Loucy (cell line): ENCODE measurements around the gene ETNK2.

Experiments used
- H2AFZ ChIP-seq: fragments of 200-600 bp; sonication (generic); 2 replicates; pipeline ENCODE4 v1.6.0; 2016; ENCODE audit warnings: antibody characterized with exemption, mild to moderate bottlenecking, low read length, moderate library complexity
- H3F3A ChIP-seq: fragments of 200-600 bp; 2 replicates; pipeline ENCODE4 v1.6.0; 2016; ENCODE audit warnings: antibody characterized with exemption, low read depth, mild to moderate bottlenecking
- H3K27me3 ChIP-seq: fragments of 200-600 bp; sonication (generic); 2 replicates; pipeline ENCODE4 v1.6.1; 2014; ENCODE audit warnings: low read length, mild to moderate bottlenecking; ENCODE audit not compliant: insufficient read depth, poor library complexity, severe bottlenecking
- H3K36me3 ChIP-seq: fragments of 200-600 bp; sonication (generic); 2 replicates; pipeline ENCODE4 v1.6.1; 2016; ENCODE audit warnings: low read length; ENCODE audit not compliant: insufficient read depth
- H3K4me1 ChIP-seq: fragments of 200-600 bp; sonication (generic); 2 replicates; pipeline ENCODE4 v1.5.1; 2014; ENCODE audit warnings: low read length, mild to moderate bottlenecking; ENCODE audit not compliant: insufficient read depth, poor library complexity, severe bottlenecking
- H3K4me2 ChIP-seq: fragments of 200-600 bp; sonication (generic); 2 replicates; pipeline ENCODE4 v1.6.0; 2014; ENCODE audit warnings: antibody characterized with exemption, low read length, low read depth, mild to moderate bottlenecking; ENCODE audit not compliant: poor library complexity, severe bottlenecking
- H3K4me3 ChIP-seq: fragments of 200-600 bp; sonication (generic); 2 replicates; pipeline ENCODE4 v1.5.1; 2014; ENCODE audit warnings: low read length, mild to moderate bottlenecking, mixed read lengths; ENCODE audit not compliant: poor library complexity, severe bottlenecking
- H3K79me2 ChIP-seq: fragments of 200-600 bp; sonication (generic); 2 replicates; pipeline ENCODE4 v1.6.1; 2014; ENCODE audit warnings: low read length; ENCODE audit not compliant: insufficient read depth
- H3K9ac ChIP-seq: fragments of 200-600 bp; sonication (generic); 2 replicates; pipeline ENCODE4 v1.6.0; 2014; ENCODE audit warnings: mild to moderate bottlenecking, low read depth, low read length, moderate library complexity; ENCODE audit not compliant: poor library complexity, severe bottlenecking
- H3K9me2 ChIP-seq: fragments of 200-600 bp; sonication (generic); replicated peaks from 2 replicates; pipeline ENCODE4 v1.6.1; 2016; ENCODE audit warnings: low read depth, low read length, mixed read lengths
- H3K9me3 ChIP-seq: fragments of 200-600 bp; sonication (generic); 2 replicates; pipeline ENCODE4 v1.6.1; 2014; ENCODE audit warnings: mild to moderate bottlenecking, antibody characterized with exemption, low read length, low read depth; ENCODE audit not compliant: insufficient read depth
- H4K20me1 ChIP-seq: fragments of 200-600 bp; sonication (generic); 2 replicates; pipeline ENCODE4 v1.6.0; 2014; ENCODE audit warnings: antibody characterized with exemption, low read length, mild to moderate bottlenecking; ENCODE audit not compliant: insufficient read depth, poor library complexity, severe bottlenecking
- EZH2phosphoT487 ChIP-seq: fragments of 200-600 bp; IDR thresholded peaks from 2 replicates; pipeline ENCODE4 v1.6.1; 2018; ENCODE audit warnings: antibody characterized with exemption, mild to moderate bottlenecking, moderate library complexity, borderline replicate concordance
- TF ChIP-seq, protein P1 (sequence below): fragments of 200-600 bp; sonication (generic); conservative IDR thresholded peaks from 2 replicates; pipeline ENCODE4 v1.5.1; 2014; ENCODE audit warnings: mild to moderate bottlenecking, antibody characterized with exemption, low read length

The ETNK2 gene

DNA sequence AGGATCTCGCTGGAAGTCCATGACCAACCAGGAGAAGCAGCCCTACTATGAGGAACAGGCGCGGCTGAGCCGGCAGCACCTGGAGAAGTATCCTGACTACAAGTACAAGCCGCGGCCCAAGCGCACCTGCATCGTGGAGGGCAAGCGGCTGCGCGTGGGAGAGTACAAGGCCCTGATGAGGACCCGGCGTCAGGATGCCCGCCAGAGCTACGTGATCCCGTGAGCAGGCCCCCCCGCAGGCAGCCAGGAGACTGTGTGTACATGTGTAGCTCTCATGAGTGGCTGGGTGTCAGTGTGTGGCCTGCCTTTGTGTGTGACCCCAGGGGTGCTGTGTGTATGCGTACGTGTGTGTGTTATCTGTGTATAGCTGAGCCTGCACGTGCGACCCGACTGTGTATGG lies 27.2 kb downstream of the ETNK2 start:
- Histone ChIP-seq H3K79me2 (no peaks in the 10 kb centered on the region), H3K9me3 (no peaks in the 10 kb centered on the region), H3K4me2 (no peak overlapping the region), H2AFZ (no peak overlapping the region), H3K27me3 (no peaks in the 10 kb centered on the region), H3K9ac (no peak overlapping the region), H3K4me1 (peaks cover 13% of the 10 kb centered on the region), H4K20me1 (no peaks in the 10 kb centered on the region), H3F3A (no peaks in the 10 kb centered on the region), H3K9me2 (no peaks in the 10 kb centered on the region), H3K4me3 (no peak overlapping the region), H3K36me3 (no peaks in the 10 kb centered on the region)
- TF ChIP-seq, protein P1, sequence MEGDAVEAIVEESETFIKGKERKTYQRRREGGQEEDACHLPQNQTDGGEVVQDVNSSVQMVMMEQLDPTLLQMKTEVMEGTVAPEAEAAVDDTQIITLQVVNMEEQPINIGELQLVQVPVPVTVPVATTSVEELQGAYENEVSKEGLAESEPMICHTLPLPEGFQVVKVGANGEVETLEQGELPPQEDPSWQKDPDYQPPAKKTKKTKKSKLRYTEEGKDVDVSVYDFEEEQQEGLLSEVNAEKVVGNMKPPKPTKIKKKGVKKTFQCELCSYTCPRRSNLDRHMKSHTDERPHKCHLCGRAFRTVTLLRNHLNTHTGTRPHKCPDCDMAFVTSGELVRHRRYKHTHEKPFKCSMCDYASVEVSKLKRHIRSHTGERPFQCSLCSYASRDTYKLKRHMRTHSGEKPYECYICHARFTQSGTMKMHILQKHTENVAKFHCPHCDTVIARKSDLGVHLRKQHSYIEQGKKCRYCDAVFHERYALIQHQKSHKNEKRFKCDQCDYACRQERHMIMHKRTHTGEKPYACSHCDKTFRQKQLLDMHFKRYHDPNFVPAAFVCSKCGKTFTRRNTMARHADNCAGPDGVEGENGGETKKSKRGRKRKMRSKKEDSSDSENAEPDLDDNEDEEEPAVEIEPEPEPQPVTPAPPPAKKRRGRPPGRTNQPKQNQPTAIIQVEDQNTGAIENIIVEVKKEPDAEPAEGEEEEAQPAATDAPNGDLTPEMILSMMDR, result no peak
- no peak for TF ChIP-seq EZH2phosphoT487

DNA sequence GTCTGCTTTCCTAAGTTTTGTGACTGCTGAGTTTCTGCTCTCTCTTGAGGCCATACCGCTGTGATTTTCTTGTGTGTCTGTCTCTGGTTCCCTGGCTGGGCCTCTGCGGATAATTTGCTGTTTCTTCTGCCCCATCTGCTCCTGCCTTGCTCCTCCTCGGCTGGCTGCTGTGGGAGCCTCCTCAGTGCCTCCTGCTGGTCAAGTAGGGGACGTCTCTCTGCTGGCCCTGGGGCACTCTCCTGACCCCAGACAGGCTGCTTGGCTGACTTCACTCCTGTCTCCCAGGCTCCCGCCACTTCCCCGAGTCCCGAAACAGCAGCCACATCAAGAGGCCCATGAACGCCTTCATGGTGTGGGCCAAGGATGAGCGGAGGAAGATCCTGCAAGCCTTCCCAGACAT lies 28.5 kb downstream of the ETNK2 start:
- no peaks in the 10 kb centered on the region for H3K9me3 ChIP-seq
- no peak overlapping the region for H3K4me3 ChIP-seq
- no peaks in the 10 kb centered on the region for H3K27me3 ChIP-seq
- TF ChIP-seq, protein P1, result peak; percentile 76
- no peak for TF ChIP-seq EZH2phosphoT487
- no peaks in the 10 kb centered on the region for H3K36me3 ChIP-seq
- no peaks in the 10 kb centered on the region for H3K79me2 ChIP-seq
- H4K20me1 ChIP-seq, result no peaks in the 10 kb centered on the region
- peaks cover 5% of the 10 kb centered on the region for H3K4me1 ChIP-seq
- no peaks in the 10 kb centered on the region for H3F3A ChIP-seq
- H3K9ac ChIP-seq, result no peak overlapping the region
- no peak overlapping the region for H3K4me2 ChIP-seq
- H3K9me2 ChIP-seq, result no peaks in the 10 kb centered on the region
- no peak overlapping the region for H2AFZ ChIP-seq

DNA sequence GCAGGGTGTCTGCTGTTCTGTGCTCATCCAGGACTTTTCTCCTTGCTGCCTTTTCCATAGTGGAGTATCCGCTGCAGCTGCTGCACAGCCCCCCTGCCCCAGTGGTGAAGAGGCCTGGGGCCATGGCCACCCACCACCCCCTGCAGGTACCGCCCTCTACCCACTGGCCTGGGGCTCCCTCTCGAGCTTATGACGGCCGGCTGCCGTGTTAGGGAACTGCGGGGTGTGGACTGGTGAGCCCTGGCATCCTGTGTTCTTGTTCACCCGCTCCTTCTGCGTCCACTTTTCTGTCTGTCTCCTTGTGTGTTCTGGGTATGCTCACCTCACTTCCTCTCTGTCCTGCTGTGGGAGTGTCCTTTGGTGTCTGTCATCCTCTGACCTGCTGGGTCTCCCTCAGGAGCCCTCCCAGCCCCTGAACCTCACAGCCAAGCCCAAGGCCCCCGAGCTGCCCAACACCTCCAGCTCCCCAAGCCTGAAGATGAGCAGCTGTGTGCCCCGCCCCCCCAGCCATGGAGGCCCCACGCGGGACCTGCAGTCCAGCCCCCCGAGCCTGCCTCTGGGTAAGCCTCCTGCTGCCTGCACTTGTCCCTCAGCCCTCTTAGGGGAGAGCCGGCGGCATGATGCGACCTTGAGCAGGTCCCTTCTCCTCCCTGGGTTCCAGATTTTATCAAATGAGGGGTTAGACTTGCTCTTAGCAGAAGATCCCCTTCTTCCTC lies 29.8 kb downstream of the ETNK2 start:
- Histone ChIP-seq H3K9me3 (no peaks in the 10 kb centered on the region), H3K4me2 (no peak overlapping the region), H3K9ac (no peak overlapping the region), H2AFZ (no peak overlapping the region), H3K4me1 (peaks cover 6% of the 10 kb centered on the region), H3K27me3 (no peaks in the 10 kb centered on the region), H3F3A (no peaks in the 10 kb centered on the region), H3K4me3 (no peak overlapping the region), H3K9me2 (no peaks in the 10 kb centered on the region), H4K20me1 (no peaks in the 10 kb centered on the region), H3K36me3 (no peaks in the 10 kb centered on the region), H3K79me2 (no peaks in the 10 kb centered on the region)
- TF ChIP-seq EZH2phosphoT487, result no peak

DNA sequence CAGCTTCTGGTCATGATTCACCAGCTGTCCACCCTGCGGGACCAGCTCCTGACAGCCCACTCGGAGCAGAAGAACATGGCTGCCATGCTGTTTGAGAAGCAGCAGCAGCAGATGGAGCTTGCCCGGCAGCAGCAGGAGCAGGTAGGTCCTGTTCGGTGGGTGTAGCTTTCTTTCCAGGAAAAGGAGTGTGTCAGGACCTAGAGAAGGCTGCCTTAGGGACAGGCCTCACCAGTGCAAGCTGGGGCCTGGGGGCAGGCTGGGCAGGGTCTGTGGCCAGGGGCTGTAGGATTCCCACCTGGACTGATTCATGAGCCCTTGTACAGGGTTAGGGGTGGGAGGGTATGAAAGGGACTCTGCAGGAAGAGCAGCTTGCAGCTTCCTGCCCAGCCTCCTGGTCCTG lies 35.3 kb downstream of the ETNK2 start:
- H3K4me2 ChIP-seq, result no peak overlapping the region
- H4K20me1 ChIP-seq, result no peaks in the 10 kb centered on the region
- no peak for TF ChIP-seq EZH2phosphoT487
- TF ChIP-seq, protein P1, result no peak

More for the DNA sequence above, 35.3 kb downstream of the ETNK2 start:
- Histone ChIP-seq H3K27me3 (no peaks in the 10 kb centered on the region), H2AFZ (no peak overlapping the region), H3F3A (no peaks in the 10 kb centered on the region), H3K9me2 (no peaks in the 10 kb centered on the region), H3K36me3 (no peaks in the 10 kb centered on the region), H3K4me3 (no peak overlapping the region), H3K9me3 (no peaks in the 10 kb centered on the region), H3K4me1 (peaks cover 9% of the 10 kb centered on the region), H3K79me2 (no peaks in the 10 kb centered on the region), H3K9ac (no peak overlapping the region)
